ENCODE measurements around the gene ARHGAP24. TPM values are rescaled to one million over a fixed set of nuclear protein-coding genes. Genes with fewer than 3 reads are reported as not detected.

ARHGAP24 gene
- total RNA-seq, 1 donor from 2014 or later, result 1.5 TPM

GRCh38 chr4:85772470-85772869, 297.5 kb downstream of the ARHGAP24 start:
- H3K4me1 Mint-ChIP-seq, result no peaks in the 10 kb centered on the region

DNA sequence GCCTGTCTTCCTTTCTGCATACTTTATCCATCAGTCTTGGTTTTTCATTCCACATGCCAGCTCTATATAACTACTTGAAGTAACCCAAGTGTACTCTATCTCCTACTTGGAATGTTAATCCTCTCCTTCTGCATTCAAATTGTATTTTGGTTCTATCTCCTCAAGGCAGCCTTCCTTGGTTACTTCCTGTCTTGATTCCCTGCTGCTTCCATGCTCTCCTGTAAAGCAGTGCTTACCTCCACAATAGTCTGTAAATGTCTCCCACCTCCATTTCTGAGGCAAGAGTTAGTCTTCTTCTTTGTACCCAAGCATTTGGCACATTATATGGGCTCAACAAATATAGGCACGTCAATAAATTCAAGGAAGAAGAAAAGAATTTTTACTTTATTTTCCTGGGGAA, 298.4 kb downstream of the ARHGAP24 start:
- no peak overlapping the region for H3K27ac Mint-ChIP-seq (ENCODE audit: unreplicated experiment)
- H3K27me3 Mint-ChIP-seq (ENCODE audit: low read depth), result no peaks in the 10 kb centered on the region
- no peak overlapping the region for H3K4me3 Mint-ChIP-seq
- no peaks in the 10 kb centered on the region for H3K4me1 Mint-ChIP-seq
- DNase-seq (ENCODE audit: low read depth, low spot score), result no peak
- H3K36me3 Mint-ChIP-seq (ENCODE audit: low read depth), result no peaks in the 10 kb centered on the region
- no peak for TF ChIP-seq CTCF (conservative IDR thresholded peaks at IDR 0.05)
- H3K9me3 Mint-ChIP-seq, result no peaks in the 10 kb centered on the region

More at GRCh38 chr4:85772470-85772869, 297.5 kb downstream of the ARHGAP24 start:
- Mint-ChIP-seq H3K9me3 (no peaks in the 10 kb centered on the region), H3K27me3 (ENCODE audit: low read depth) (no peaks in the 10 kb centered on the region), H3K36me3 (ENCODE audit: low read depth) (no peaks in the 10 kb centered on the region), H3K4me3 (no peak overlapping the region), H3K27ac (ENCODE audit: unreplicated experiment) (no peak overlapping the region)
- TF ChIP-seq CTCF (conservative IDR thresholded peaks at IDR 0.05), result no peak
- no peak for DNase-seq (ENCODE audit: low read depth, low spot score)

DNA sequence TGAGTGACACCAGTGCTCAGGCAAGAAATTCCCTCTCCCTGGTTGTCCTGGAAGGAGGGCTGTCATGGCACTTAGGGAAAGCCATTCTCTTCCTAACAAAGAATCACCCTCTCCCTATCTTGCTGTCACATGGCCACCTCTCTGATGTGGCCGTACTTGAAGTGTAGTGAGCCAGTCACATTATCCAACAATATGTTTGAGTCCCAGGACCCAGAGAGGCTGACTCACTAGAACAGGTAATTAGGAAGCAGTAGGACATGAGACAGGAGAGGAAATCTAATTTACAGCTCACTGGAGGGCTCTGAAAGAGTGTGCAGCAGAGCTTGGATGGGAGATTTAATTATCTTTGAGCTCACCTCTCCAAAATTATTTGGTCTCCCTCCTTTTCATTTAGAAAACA, 299.1 kb downstream of the ARHGAP24 start:
- no peak for TF ChIP-seq CTCF (conservative IDR thresholded peaks at IDR 0.05)
- DNase-seq (ENCODE audit: low read depth, low spot score), result no peak
- Mint-ChIP-seq H3K4me3 (no peak overlapping the region), H3K27me3 (ENCODE audit: low read depth) (no peaks in the 10 kb centered on the region), H3K4me1 (no peaks in the 10 kb centered on the region), H3K9me3 (no peaks in the 10 kb centered on the region), H3K27ac (ENCODE audit: unreplicated experiment) (no peak overlapping the region), H3K36me3 (ENCODE audit: low read depth) (no peaks in the 10 kb centered on the region)

DNA sequence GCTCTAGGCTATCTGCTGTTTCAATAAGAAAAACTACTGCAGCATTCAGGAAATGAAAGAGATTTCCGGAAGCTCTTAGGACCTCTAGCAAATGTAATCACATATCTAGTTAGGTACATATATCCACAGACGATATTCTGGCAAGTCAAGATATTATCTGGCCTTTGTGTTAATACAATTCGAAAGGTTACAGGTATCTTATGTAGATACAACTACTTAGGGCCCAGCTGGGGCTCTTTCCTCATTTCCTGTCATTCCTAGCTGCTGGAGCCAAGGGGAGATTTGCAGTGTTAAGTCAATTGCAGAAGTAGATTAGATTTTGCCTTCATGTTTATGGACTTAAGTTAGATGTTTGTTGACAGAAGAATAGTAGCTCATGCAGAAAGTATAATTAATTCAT, 299.5 kb downstream of the ARHGAP24 start:
- H3K9me3 Mint-ChIP-seq, result no peaks in the 10 kb centered on the region
- no peaks in the 10 kb centered on the region for H3K27me3 Mint-ChIP-seq (ENCODE audit: low read depth)
- H3K4me1 Mint-ChIP-seq, result no peaks in the 10 kb centered on the region
- H3K27ac Mint-ChIP-seq (ENCODE audit: unreplicated experiment), result no peak overlapping the region
- no peak for DNase-seq (ENCODE audit: low read depth, low spot score)
- TF ChIP-seq CTCF (conservative IDR thresholded peaks at IDR 0.05), result no peak
- H3K4me3 Mint-ChIP-seq, result no peak overlapping the region
- H3K36me3 Mint-ChIP-seq (ENCODE audit: low read depth), result no peaks in the 10 kb centered on the region

- TF ChIP-seq CTCF (conservative IDR thresholded peaks at IDR 0.05), result no peak
- Mint-ChIP-seq H3K4me1 (no peaks in the 10 kb centered on the region), H3K27ac (ENCODE audit: unreplicated experiment) (no peak overlapping the region), H3K27me3 (ENCODE audit: low read depth) (no peaks in the 10 kb centered on the region), H3K36me3 (ENCODE audit: low read depth) (no peaks in the 10 kb centered on the region), H3K4me3 (no peak overlapping the region), H3K9me3 (no peaks in the 10 kb centered on the region)
- DNase-seq (ENCODE audit: low read depth, low spot score), result no peak
Observed at GRCh38 chr4:85776096-85776495, 301.1 kb downstream of the ARHGAP24 start.

- Mint-ChIP-seq H3K4me3 (no peak overlapping the region), H3K27me3 (ENCODE audit: low read depth) (no peaks in the 10 kb centered on the region), H3K27ac (ENCODE audit: unreplicated experiment) (no peak overlapping the region), H3K36me3 (ENCODE audit: low read depth) (no peaks in the 10 kb centered on the region), H3K9me3 (no peaks in the 10 kb centered on the region), H3K4me1 (no peaks in the 10 kb centered on the region)
- no peak for DNase-seq (ENCODE audit: low read depth, low spot score)
- no peak for TF ChIP-seq CTCF (conservative IDR thresholded peaks at IDR 0.05)
Observed at GRCh38 chr4:85776579-85776978, 301.6 kb downstream of the ARHGAP24 start.

All from neural crest cell (in vitro differentiated cells).